Epidermal melanocyte (primary cell): Measurements from ENCODE around the gene COG7.
"Not testable (repeated sequence)": the region's sequence is repeated elsewhere in the genome, so short reads cannot be mapped to it uniquely, and the experiment has no call there.

Experiments
- DNase-seq: peaks from one replicate; pipeline ENCODE4 v3.0.0; 2011; ENCODE audit warnings: low spot score; ENCODE audit not compliant: insufficient read length

COG7 gene

GRCh38 chr16:23452572-23453337, at the start of gene COG7:
Gene COG7 (minus strand): TSS chr16:23453189. CDS start chr16:23452994, 195 bp downstream.
- peak; percentile 81 for DNase-seq

GRCh38 chr16:23502466-23502865, 49.5 kb upstream of the COG7 start:
- DNase-seq, result no peak

- no peak for DNase-seq
Observed at GRCh38 chr16:23501291-23501690, 48.3 kb upstream of the COG7 start.

GRCh38 chr16:23500862-23501225, 47.9 kb upstream of the COG7 start:
- DNase-seq, result no peak

GRCh38 chr16:23500212-23500861, 47.3 kb upstream of the COG7 start:
- DNase-seq, result no peak

- DNase-seq, result no peak
Observed at GRCh38 chr16:23499801-23500200, 46.8 kb upstream of the COG7 start.

GRCh38 chr16:23498863-23499262, 45.9 kb upstream of the COG7 start:
- no peak for DNase-seq

- no peak for DNase-seq
Observed at GRCh38 chr16:23497543-23497868, 44.5 kb upstream of the COG7 start.

GRCh38 chr16:23496821-23497542, 44.0 kb upstream of the COG7 start:
- DNase-seq, result peak; percentile 69

- no peak for DNase-seq
Observed at GRCh38 chr16:23495671-23496070, 42.7 kb upstream of the COG7 start.

GRCh38 chr16:23494188-23494587, 41.2 kb upstream of the COG7 start:
- DNase-seq, result no peak

- DNase-seq, result no peak
Observed at GRCh38 chr16:23491490-23492391, 38.8 kb upstream of the COG7 start.

GRCh38 chr16:23486480-23486879, 33.5 kb upstream of the COG7 start:
- DNase-seq, result no peak

- DNase-seq, result no peak
Observed at GRCh38 chr16:23485841-23486240, 32.9 kb upstream of the COG7 start.

GRCh38 chr16:23485257-23485614, 32.2 kb upstream of the COG7 start:
- no peak for DNase-seq

- DNase-seq, result no peak
Observed at GRCh38 chr16:23484510-23485256, 31.7 kb upstream of the COG7 start.

GRCh38 chr16:23483492-23483891, 30.5 kb upstream of the COG7 start:
- not testable (repeated sequence) for DNase-seq

- no peak for DNase-seq
Observed at GRCh38 chr16:23482778-23483177, 29.8 kb upstream of the COG7 start.

GRCh38 chr16:23480257-23480656, 27.3 kb upstream of the COG7 start:
- no peak for DNase-seq

- no peak for DNase-seq
Observed at GRCh38 chr16:23479138-23479537, 26.1 kb upstream of the COG7 start.

- no peak for DNase-seq
Observed at GRCh38 chr16:23478566-23478965, 25.6 kb upstream of the COG7 start.
